ENCODE measurements around the gene PASK. TPM values are rescaled to one million over a fixed set of nuclear protein-coding genes. Genes with fewer than 3 reads are reported as not detected.

Gene PASK
- total RNA-seq, 1 experiment from 2014 or later = 69.3 TPM

- intact Hi-C loops (cut with micrococcal nuclease; ENCODE audit: unreplicated experiment) = no loop called here
- DNase-seq = no peak
- CTCF ChIA-PET = no interaction called here
- H3K36me3 Mint-ChIP-seq (ENCODE audit: insufficient read depth, unreplicated experiment) = peaks cover 17% of the 10 kb centered on the region
- H3K4me1 Mint-ChIP-seq (ENCODE audit: low read depth, unreplicated experiment) = peaks cover 16% of the 10 kb centered on the region
- H3K27ac Mint-ChIP-seq (ENCODE audit: unreplicated experiment) = no peak overlapping the region
- H3K27me3 Mint-ChIP-seq (ENCODE audit: unreplicated experiment) = no peaks in the 10 kb centered on the region
- no peak overlapping the region for H3K4me3 Mint-ChIP-seq (ENCODE audit: low read depth, unreplicated experiment)
- H3K9me3 Mint-ChIP-seq (ENCODE audit: low read depth, unreplicated experiment) = no peaks in the 10 kb centered on the region
- TF ChIP-seq, protein P1, sequence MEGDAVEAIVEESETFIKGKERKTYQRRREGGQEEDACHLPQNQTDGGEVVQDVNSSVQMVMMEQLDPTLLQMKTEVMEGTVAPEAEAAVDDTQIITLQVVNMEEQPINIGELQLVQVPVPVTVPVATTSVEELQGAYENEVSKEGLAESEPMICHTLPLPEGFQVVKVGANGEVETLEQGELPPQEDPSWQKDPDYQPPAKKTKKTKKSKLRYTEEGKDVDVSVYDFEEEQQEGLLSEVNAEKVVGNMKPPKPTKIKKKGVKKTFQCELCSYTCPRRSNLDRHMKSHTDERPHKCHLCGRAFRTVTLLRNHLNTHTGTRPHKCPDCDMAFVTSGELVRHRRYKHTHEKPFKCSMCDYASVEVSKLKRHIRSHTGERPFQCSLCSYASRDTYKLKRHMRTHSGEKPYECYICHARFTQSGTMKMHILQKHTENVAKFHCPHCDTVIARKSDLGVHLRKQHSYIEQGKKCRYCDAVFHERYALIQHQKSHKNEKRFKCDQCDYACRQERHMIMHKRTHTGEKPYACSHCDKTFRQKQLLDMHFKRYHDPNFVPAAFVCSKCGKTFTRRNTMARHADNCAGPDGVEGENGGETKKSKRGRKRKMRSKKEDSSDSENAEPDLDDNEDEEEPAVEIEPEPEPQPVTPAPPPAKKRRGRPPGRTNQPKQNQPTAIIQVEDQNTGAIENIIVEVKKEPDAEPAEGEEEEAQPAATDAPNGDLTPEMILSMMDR (IDR thresholded peaks at IDR 0.05; ENCODE audit: unreplicated experiment) = no peak
- no TSS peak for BruUV-seq (replicated peaks)
Measured at GRCh38 chr2:241155936-241156335, 6.7 kb upstream of the PASK start.

GRCh38 chr2:241154915-241155314, 5.6 kb upstream of the PASK start:
- DNase-seq = no peak
- Mint-ChIP-seq H3K27ac (ENCODE audit: unreplicated experiment) (no peak overlapping the region), H3K4me3 (ENCODE audit: low read depth, unreplicated experiment) (no peak overlapping the region), H3K9me3 (ENCODE audit: low read depth, unreplicated experiment) (no peaks in the 10 kb centered on the region), H3K4me1 (ENCODE audit: low read depth, unreplicated experiment) (peaks cover 18% of the 10 kb centered on the region), H3K36me3 (ENCODE audit: insufficient read depth, unreplicated experiment) (peaks cover 24% of the 10 kb centered on the region), H3K27me3 (ENCODE audit: unreplicated experiment) (no peaks in the 10 kb centered on the region)
- intact Hi-C loops (cut with micrococcal nuclease; ENCODE audit: unreplicated experiment) = no loop called here
- TF ChIP-seq, protein P1 (IDR thresholded peaks at IDR 0.05; ENCODE audit: unreplicated experiment) = no peak
- no TSS peak for BruUV-seq (replicated peaks)
- CTCF ChIA-PET = no interaction called here

GRCh38 chr2:241153616-241154015, 4.3 kb upstream of the PASK start:
- Mint-ChIP-seq H3K4me3 (ENCODE audit: low read depth, unreplicated experiment) (no peak overlapping the region), H3K27me3 (ENCODE audit: unreplicated experiment) (no peaks in the 10 kb centered on the region), H3K4me1 (ENCODE audit: low read depth, unreplicated experiment) (peaks cover 19% of the 10 kb centered on the region), H3K27ac (ENCODE audit: unreplicated experiment) (no peak overlapping the region), H3K36me3 (ENCODE audit: insufficient read depth, unreplicated experiment) (peaks cover 35% of the 10 kb centered on the region), H3K9me3 (ENCODE audit: low read depth, unreplicated experiment) (no peaks in the 10 kb centered on the region)
- TF ChIP-seq, protein P1 (IDR thresholded peaks at IDR 0.05; ENCODE audit: unreplicated experiment) = no peak
- no peak for DNase-seq
- intact Hi-C loops (cut with micrococcal nuclease; ENCODE audit: unreplicated experiment) = no loop called here
- no TSS peak for BruUV-seq (replicated peaks)
- CTCF ChIA-PET = no interaction called here

GRCh38 chr2:241151934-241152660, 2.8 kb upstream of the PASK start:
- no TSS peak for BruUV-seq (replicated peaks)
- intact Hi-C loops (cut with micrococcal nuclease; ENCODE audit: unreplicated experiment) = no loop called here

More at GRCh38 chr2:241151934-241152660, 2.8 kb upstream of the PASK start:
- CTCF ChIA-PET = no interaction called here
- Mint-ChIP-seq H3K27me3 (ENCODE audit: unreplicated experiment) (no peaks in the 10 kb centered on the region), H3K9me3 (ENCODE audit: low read depth, unreplicated experiment) (no peaks in the 10 kb centered on the region), H3K36me3 (ENCODE audit: insufficient read depth, unreplicated experiment) (peaks cover 41% of the 10 kb centered on the region), H3K4me3 (ENCODE audit: low read depth, unreplicated experiment) (peak overlapping the region; percentile 86), H3K4me1 (ENCODE audit: low read depth, unreplicated experiment) (peaks cover 27% of the 10 kb centered on the region), H3K27ac (ENCODE audit: unreplicated experiment) (no peak overlapping the region)
- TF ChIP-seq, protein P1 (IDR thresholded peaks at IDR 0.05; ENCODE audit: unreplicated experiment) = no peak
- DNase-seq = no peak

Measured in Calu3 (cell line).